PFSK-1 (cell line): ENCODE data around the gene KRTAP9-2.
"Not testable (repeated sequence)": the region's sequence is repeated elsewhere in the genome, so short reads cannot be mapped to it uniquely, and the experiment has no call there.

Source experiments
- FOXP2 ChIP-seq: optimal IDR thresholded peaks from 2 replicates; pipeline ENCODE3; 2011; ENCODE audit warnings: borderline replicate concordance, control low read depth, inconsistent platforms; ENCODE audit not compliant: insufficient read depth; ENCODE audit errors: extremely low read length, extremely low read depth
- POLR2AphosphoS5 ChIP-seq: IDR thresholded peaks from 2 replicates; pipeline ENCODE4 v1.6.1; 2012; ENCODE audit warnings: low read depth, mild to moderate bottlenecking, control low read depth, low read length, moderate library complexity
- SIN3A ChIP-seq: IDR thresholded peaks from 2 replicates; pipeline ENCODE4 v1.6.1; 2012; ENCODE audit warnings: mild to moderate bottlenecking, low read length, moderate library complexity, borderline replicate concordance; ENCODE audit not compliant: insufficient read depth
- TAF1 ChIP-seq: IDR thresholded peaks from 2 replicates; pipeline ENCODE4 v1.6.1; 2012; ENCODE audit warnings: low read length, control low read depth, borderline replicate concordance; ENCODE audit not compliant: insufficient read depth
- TF ChIP-seq, protein P1 (sequence below), 2 experiments: IDR thresholded peaks; 2 replicates each; pipeline versions ENCODE4 v1.6.1 to v1.8.0; 2011 to 2012; ENCODE audit warnings: low read depth in 2 of 2, low read length in 2 of 2, control low read depth in 1 of 2, inconsistent platforms in 1 of 2, mild to moderate bottlenecking in 1 of 2, moderate library complexity in 1 of 2; ENCODE audit not compliant: insufficient read depth in 1 of 2

KRTAP9-2 gene

DNA sequence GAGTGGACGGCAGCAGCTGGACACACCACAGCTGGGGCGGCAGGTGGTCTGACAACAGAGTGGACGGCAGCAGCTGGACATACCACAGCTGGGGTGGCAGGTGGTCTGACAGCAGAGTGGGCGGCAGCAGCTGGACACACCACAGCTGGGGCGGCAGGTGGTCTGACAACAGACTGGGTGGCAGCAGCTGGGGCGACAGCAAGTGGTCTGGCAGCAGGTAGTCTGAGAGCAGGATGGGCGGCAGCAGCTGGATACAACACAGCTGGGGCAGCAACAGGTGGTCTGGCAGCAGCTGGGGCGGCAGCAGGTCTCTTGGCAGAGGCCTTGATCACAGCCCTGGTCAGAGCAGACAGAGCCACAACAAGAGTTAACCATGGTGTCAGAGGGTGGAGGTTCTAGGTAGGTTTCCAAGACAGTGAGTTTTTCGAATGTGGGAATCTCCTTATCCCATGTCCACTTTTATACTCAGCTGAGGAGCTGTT is 41.9 kb upstream of the KRTAP9-2 start, which contains the start of gene KRTAP4-1:
Gene KRTAP4-1 (minus strand): TSS at position 432 of the 482 bp plus-strand sequence. CDS start 57 bp downstream, at position 375.
- TF ChIP-seq FOXP2 = no peak
- TF ChIP-seq, protein P1, sequence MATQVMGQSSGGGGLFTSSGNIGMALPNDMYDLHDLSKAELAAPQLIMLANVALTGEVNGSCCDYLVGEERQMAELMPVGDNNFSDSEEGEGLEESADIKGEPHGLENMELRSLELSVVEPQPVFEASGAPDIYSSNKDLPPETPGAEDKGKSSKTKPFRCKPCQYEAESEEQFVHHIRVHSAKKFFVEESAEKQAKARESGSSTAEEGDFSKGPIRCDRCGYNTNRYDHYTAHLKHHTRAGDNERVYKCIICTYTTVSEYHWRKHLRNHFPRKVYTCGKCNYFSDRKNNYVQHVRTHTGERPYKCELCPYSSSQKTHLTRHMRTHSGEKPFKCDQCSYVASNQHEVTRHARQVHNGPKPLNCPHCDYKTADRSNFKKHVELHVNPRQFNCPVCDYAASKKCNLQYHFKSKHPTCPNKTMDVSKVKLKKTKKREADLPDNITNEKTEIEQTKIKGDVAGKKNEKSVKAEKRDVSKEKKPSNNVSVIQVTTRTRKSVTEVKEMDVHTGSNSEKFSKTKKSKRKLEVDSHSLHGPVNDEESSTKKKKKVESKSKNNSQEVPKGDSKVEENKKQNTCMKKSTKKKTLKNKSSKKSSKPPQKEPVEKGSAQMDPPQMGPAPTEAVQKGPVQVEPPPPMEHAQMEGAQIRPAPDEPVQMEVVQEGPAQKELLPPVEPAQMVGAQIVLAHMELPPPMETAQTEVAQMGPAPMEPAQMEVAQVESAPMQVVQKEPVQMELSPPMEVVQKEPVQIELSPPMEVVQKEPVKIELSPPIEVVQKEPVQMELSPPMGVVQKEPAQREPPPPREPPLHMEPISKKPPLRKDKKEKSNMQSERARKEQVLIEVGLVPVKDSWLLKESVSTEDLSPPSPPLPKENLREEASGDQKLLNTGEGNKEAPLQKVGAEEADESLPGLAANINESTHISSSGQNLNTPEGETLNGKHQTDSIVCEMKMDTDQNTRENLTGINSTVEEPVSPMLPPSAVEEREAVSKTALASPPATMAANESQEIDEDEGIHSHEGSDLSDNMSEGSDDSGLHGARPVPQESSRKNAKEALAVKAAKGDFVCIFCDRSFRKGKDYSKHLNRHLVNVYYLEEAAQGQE (IDR thresholded peaks at IDR 0.05; ENCODE audit: insufficient read depth in 1 of 2, low read depth in 2 of 2, low read length in 2 of 2) = no peak
- TF ChIP-seq POLR2AphosphoS5 = no peak
- no peak for TF ChIP-seq SIN3A

DNA sequence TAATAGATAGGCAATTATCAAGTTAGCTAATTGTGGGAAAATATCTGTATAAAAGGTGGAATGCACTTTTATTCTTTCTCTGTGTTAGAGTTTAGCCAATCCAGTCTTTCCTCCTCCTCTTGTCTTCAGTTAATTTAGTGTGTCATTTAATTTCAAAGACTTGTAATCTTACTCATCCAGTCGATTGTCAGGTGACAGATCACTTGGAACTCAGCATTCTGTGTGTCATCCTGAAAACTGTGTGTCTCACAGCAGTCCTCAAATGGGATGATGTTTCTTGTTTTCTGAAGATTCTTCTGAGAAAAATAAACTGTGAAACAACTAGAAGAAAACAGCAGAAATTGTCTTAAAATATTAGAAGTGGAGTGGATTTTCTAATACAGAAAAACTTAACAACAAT is 41.4 kb upstream of the KRTAP9-2 start:
- no peak for TF ChIP-seq POLR2AphosphoS5
- no peak for TF ChIP-seq TAF1
- no peak for TF ChIP-seq SIN3A
- TF ChIP-seq FOXP2 = no peak
- TF ChIP-seq, protein P1 (IDR thresholded peaks at IDR 0.05; ENCODE audit: insufficient read depth in 1 of 2, low read depth in 2 of 2, low read length in 2 of 2) = no peak

DNA sequence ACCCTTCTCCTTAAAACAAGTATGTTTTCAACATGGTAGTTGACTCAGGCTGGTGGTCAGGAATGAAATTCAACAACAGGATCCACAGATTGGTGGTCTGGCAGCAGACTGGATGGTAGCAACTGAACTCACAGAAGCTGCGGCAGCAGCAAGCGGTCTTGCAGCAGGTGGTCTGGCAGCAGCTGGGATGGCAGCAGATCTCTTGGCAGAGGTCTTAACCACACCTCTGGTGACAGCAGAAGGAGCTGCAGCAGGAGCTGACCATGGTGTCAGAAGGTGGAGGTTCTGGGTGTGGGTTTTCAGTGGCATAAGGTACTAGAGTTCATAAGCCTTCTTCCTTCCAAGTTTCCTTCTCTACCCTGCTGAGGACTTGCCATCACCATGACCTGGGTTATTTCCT is 39.6 kb upstream of the KRTAP9-2 start:
- TF ChIP-seq FOXP2 = no peak
- TF ChIP-seq, protein P1 (IDR thresholded peaks at IDR 0.05; ENCODE audit: insufficient read depth in 1 of 2, low read depth in 2 of 2, low read length in 2 of 2) = 0 out of 4 replicates have a peak, but pooled peaks of 1 of the 2 experiments have one; percentile 51

DNA sequence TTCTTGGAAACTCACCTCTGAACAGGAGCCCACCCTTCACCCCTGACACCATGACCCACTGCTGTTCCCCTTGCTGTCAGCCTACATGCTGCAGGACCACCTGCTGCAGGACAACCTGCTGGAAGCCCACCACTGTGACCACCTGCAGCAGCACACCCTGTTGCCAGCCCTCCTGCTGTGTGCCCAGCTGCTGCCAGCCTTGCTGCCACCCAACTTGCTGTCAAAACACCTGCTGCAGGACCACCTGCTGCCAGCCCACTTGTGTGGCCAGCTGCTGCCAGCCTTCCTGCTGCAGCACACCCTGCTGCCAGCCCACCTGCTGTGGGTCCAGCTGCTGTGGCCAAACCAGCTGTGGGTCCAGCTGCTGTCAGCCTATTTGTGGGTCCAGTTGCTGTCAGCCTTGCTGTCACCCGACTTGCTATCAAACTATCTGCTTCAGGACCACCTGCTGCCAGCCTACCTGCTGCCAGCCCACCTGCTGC is 36.6 kb upstream of the KRTAP9-2 start, which contains the start of gene KRTAP9-1:
Gene KRTAP9-1 (plus strand): TSS at position 51 of the 482 bp plus-strand sequence. CDS start 0 bp downstream, at position 51.
- not testable (repeated sequence) for TF ChIP-seq TAF1, FOXP2
- TF ChIP-seq, protein P1 (IDR thresholded peaks at IDR 0.05; ENCODE audit: insufficient read depth in 1 of 2, low read depth in 2 of 2, low read length in 2 of 2) = not testable (repeated sequence)

DNA sequence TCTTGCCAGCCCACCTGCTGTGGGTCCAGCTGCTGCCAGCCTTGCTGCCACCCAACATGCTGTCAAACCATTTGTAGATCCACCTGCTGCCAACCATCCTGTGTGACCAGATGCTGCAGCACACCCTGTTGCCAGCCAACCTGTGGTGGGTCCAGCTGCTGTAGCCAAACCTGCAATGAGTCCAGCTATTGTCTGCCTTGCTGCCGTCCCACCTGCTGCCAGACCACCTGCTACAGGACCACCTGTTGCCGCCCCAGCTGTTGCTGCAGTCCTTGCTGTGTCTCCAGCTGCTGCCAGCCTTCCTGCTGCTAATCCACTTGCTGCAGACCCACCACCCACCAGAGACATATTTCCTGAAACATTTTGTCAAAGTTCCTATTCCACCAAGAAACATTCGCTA is 36.1 kb upstream of the KRTAP9-2 start:
- TF ChIP-seq SIN3A (no peak), POLR2AphosphoS5 (no peak), TAF1 (no peak), FOXP2 (no peak)
- TF ChIP-seq, protein P1 (IDR thresholded peaks at IDR 0.05; ENCODE audit: insufficient read depth in 1 of 2, low read depth in 2 of 2, low read length in 2 of 2) = no peak
